NCI-H1930 (cell line): ENCODE measurements around the gene KRTAP21-2.
"Not testable (repeated sequence)": the region's sequence is repeated elsewhere in the genome, so short reads cannot be mapped to it uniquely, and the experiment has no call there.

Source experiments
- DNase-seq, 2 experiments: peaks; one replicate each; lab custom pipeline; 2025; lab: John Stamatoyannopoulos, UW

KRTAP21-2 gene

DNA sequence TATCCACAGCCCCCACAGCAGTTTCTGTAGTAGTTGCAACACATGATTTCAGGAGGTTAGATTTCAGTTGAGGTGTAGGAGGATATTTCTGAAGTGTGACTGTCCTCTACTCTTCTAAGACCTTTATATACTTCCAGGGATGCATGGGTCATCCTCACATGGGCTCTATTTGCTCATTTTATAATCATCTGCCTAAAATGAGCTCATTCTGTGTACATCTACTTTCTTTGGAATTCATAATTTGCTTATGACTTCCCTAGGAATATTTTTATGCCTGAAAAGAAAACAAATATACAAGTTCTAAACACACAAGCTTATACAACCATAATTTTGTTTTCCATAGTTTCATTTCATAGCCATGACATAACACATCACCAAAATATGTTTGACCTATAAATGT, at the start of gene KRTAP21-2:
Gene KRTAP21-2, minus strand, starts transcription at position 101 of the 400 bp plus-strand sequence. Its CDS starts 57 bp downstream, at position 44.
- DNase-seq = no peak

DNA sequence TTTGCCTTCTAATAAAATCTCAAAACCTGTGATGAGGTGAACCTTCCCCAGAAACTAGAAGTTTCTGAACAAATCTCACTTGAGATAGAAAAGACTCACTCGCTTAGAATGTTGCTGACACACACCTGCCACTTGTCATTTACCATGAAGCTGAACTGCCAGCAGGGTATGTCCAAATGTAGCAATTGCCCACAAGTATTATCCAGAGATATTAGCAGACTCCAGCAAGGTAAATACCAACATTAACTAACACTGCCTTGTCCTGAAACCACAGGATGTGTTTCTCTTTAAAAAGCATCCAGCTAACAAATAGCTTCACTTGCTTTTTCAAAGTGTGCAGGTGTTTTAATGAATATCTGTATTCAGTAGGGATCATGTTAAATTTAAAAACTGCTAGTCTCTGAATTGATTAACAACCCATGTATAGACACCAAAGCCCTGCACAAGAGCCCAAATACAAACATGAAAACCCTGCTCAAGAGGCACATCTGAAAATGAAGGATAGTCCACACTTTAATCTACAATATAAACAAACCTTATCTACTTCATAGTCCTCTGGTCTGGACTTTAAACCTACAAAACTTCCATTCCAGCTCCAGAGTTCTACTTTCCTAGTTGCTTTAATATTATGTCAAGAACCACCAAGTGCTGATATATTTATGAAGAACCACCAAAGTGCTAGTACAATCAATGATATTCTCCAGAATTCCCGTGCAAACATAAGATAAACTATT, 46.7 kb upstream of the KRTAP21-2 start:
- DNase-seq = no peak

DNA sequence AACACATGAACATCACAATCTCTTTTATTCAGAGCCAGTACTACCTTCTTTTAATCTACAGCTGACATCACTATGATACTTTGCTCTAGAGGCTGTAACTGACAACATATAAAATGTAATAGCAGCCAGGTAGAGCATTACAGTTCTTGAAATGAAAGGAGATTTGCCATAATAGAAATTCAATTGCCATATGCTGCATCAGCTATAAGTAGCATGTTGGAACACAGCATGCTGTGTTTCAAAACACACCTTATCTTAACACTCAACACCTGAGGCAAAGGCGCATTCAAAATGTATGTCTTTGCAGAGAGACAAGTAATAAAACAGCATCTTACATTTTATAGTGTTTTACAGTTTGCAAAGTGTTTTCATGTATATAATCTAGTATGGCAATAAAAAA, 32.2 kb upstream of the KRTAP21-2 start:
- DNase-seq = no peak

DNA sequence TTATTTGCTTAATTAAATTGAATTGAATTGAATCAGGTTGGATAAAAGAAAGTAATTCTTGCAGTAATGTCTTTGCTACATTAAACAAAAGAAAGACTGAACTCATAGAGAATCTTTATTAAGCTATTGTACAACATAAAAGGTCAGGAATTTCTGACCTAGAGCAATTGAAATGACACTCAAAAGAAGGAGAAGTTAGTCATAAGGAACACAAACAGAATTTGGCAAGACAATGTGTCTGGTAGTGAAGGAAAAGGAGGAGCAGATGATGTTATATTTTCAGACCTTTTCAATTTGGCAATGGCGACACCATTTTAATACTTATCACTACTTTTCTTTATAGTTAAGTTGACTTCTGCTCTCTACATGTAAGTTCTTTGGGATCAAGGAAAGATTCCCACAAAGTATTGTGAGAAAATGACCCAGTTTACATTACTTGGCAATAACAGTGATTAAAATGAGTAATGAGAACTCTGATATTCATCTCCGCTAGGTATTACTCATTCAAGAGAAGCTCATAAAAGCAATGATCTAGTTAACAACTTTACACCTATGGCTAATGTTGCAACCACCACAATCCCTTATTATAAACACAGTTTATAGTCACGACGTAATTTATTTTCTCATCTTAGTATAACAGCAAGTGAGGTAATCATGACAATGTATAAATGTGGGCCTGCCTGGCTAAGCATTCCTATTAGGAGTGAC, 22.8 kb upstream of the KRTAP21-2 start:
- DNase-seq = no peak

DNA sequence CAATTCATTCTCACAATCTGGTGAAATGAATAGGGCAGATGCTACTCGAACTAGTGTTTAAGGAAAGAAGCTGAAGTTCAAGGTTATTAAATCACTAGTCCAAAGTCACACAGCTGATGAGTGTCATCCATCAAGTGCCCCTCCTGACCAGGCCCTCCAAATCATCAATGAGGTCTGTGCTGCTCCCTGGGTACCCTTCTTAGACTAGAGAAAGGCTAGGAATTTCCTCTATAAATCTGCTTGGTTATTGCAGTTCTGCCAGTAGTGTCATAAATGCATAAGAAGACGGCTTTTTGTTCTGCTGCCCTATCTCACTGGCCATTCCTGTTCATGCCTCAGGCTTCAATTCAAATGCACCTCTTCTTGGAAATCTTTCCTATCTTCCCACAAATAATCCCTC, 13.7 kb upstream of the KRTAP21-2 start:
- no peak for DNase-seq

DNA sequence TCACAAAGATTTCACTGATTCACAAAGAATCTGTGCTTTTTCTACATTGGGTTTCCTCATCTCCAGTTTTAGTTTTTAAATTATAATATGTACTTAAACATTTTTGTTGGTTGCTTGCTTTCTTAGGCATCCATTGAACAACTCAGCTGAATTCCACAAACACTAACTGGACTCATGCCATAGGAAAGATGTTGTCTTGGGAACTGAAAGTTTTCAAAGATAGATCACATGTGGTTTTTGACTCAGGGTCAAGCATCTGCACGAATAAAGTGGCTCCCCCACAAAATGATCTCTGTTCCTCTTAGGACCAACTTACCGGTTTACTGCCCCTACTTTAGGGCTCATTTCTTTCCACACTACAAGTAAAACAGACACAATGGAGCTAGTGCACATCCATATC, 11.2 kb upstream of the KRTAP21-2 start:
- DNase-seq = no peak

DNA sequence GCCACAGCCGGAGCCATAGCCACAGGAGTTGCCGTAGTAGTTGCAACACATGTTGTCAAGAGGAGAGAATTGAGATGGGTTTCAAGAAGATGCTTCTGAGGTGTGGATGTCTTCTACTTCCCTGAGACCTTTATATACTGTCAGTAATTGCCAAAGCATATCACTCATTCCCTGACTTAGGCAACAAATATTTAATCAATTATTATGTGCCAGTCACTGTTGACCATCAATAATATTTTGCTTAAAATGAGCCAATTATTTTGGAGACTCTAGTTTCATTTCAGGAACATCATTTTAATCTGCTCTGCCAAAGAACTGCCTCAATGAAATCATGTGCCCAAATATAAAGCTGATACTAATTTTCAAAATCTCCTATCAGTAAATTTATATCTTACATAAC, 8.3 kb upstream of the KRTAP21-2 start, which contains the start of gene KRTAP21-1:
Gene KRTAP21-1, minus strand, starts transcription at position 101 of the 400 bp plus-strand sequence. Its CDS starts 50 bp downstream, at position 51.
- not testable (repeated sequence) for DNase-seq

DNA sequence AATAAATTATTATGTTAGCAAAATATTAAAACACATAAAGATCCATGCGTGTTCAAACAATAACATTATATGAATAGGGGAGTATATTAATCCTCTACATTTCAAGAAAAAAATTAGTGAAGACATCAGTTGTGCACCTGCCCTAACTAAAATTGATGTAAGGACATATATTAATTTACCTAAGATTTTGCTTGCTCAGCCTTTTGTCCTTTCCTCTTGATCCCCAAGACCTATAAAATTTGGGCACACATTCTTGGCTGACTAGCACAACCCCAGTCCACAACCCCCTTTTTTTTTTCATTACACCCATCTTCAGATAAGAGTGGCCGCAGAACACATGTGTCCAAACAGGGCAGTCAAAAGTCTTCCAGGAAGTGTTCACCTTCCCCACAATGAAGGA, 6.6 kb downstream of the KRTAP21-2 start:
- no peak for DNase-seq

DNA sequence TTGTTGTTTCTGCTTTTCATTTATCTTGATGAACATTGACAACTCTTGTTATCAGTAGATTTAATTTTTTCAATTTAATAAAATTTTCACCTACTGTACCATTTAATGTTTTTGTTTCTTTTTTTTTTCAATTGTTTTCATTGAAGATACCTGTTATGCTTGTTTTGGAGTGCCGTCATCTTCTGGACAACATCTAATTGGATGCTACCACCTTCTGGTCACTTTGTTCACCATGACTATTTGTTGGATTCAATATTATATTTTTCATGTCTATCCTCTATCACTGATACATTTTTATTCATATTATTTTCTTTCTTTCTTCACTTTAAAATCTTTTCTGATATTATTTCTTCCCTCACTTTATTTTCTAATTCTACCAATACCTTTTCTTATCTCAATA, 14.0 kb downstream of the KRTAP21-2 start:
- DNase-seq = no peak

DNA sequence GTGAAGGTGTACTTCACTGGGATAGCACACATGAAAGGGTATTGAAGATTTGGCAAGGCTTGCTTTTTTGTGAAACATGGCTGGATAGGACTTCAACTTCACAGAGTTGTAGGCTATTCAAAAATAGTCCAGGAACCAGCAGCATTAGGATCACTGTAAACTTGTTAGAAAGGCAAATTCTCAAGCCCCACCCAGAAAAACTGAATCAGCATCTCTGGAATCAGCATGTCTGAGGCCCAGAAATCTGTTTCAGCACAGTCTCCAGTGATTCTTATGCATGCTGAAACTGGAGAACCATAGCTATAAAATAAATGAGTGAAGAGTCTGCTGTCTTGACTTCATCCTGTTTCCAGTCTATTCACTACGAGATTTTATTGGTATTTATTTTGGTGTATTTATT, 20.3 kb downstream of the KRTAP21-2 start:
- no peak for DNase-seq

DNA sequence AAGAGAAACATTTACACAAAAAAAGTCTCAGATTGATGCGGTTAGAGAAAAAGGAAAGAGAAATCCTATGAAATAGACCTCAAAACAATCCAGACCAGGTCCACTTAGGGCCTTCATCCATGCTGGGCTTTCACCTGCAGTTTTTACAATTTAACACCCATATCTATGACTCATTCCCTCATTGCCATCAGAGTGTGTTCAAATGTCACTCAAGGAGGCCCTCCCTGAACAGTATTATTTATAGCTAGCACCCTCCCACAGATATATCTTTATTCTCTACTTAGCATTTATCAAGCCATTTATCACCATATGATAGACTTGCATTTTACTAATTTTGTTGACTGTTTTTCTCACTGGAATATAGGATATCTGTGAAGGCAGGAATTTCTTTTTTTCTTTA, 27.7 kb downstream of the KRTAP21-2 start:
- no peak for DNase-seq

DNA sequence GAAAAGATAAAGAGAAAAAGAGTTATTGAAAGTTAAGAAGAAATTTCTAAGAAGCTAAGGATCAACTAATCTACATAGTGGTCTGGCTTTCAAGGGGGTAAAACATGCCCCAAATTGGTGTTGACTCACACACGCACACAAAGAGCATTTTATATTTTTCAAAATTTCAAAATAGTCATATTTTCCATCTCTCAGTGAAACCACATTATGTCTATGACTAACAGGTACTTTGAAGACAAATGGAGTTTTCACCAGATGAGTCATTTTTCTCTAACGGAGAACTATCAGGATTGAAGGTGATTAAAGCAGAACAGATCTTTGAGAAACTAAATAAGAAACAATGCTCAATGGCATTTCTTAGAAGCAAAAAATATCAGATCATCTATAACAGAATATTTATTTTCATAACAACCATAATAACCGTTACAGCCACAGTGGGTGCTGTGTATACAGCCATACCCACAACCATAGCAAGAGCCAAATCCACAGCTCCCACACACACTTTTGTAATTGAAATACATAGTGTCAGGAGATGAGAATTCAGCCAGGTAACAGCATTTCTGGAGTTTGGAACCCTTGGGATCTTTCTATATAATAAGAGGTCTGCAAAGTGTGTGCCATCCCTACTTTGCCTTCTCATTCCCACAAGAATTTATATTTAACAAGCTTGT, 28.7 kb downstream of the KRTAP21-2 start, which contains the start of gene KRTAP21-3:
Gene KRTAP21-3, minus strand, starts transcription at position 539 of the 671 bp plus-strand sequence. Its CDS starts 18 bp downstream, at position 521.
- no peak for DNase-seq

DNA sequence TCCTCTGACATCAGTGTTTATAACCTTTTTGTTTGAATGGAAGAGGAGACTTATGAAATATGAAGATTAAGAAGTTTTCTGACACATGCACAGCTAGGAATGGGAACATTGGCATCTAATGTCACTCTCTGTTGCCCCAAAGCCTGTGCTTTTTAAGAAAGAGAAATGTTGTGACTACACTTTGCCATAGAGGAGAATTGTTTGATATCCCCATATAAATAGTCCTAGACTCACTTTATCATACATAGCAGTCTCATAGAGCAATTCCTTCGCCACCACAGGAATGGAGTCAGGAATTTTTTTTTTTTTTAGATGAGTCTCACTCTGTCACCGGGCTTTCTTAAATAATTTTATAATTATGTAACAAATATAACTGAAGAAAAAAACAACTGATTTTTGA, 30.0 kb downstream of the KRTAP21-2 start:
- DNase-seq = no peak

DNA sequence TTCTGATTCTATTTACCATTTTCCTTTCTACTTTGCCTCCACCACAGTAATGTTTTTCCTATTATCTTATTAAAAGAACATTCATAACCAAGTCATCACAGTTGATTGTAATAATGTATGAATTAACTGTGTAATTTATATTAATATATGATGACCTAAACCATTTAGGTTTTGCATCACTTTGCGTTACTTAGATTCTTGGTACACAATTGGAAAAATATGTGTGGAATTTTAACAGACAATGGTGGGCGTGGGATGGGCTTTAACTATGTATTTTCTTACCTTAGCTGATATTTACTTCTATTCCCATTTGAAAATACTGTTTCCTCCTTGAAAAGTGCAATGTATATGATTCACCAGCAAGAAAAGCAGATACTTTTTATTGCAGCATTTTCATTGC, 32.1 kb downstream of the KRTAP21-2 start:
- DNase-seq = no peak

DNA sequence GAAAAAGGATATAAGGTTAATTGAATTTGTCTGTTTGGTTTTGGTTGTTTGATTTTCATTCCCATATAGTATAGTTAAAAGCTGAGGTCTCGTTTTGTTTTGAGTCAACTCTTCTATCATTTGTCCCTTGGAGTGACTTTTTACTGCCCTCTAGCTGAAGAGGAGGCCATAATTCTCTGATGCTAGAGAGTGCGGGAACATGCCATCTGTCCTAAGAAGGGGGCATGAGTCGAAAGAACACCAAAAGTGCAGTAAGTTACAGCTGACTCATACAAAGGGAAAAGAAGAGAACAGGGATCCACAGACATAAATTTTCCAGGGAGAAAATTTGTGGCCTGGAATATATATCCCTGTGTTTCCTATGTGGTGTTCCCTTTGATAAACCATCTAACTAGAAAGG, 32.6 kb downstream of the KRTAP21-2 start:
- DNase-seq = no peak

DNA sequence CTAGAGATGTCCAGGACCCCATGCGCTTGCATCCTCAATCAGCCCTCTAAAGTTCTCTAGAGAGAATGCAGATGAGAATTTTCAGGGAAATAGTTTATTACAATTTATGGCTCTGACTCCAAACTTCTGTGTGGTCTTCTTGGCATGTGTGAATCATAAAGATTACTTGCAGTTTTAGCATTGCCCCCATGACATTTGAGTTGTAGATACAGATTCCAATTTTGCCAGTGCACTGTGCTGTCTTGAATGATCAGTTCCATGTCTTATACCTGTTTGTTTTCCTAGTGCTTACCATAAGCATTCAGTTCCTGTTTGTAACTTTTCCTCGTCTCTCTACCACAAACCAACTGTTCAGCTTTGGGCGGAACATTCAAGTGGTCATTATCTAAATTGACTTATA, 33.3 kb downstream of the KRTAP21-2 start:
- DNase-seq = no peak

DNA sequence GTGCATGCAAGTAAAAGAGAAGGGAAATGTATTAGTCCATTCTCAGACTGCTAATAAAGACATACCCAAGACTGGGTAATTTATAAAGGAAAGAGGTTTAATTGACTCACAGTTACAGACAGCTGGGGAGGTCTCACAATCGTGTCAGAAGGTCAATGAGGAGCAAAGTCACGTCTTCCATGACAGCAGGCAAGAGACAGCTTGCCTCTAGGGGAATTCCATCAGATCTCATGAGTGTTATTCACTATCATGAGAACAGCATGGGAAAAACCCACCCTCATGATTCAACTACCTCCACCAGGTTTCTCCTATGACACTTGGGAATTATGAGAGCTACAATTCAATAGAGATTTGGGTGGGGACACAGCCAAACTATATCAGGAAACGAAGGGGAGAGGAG, 36.6 kb downstream of the KRTAP21-2 start:
- DNase-seq = no peak

DNA sequence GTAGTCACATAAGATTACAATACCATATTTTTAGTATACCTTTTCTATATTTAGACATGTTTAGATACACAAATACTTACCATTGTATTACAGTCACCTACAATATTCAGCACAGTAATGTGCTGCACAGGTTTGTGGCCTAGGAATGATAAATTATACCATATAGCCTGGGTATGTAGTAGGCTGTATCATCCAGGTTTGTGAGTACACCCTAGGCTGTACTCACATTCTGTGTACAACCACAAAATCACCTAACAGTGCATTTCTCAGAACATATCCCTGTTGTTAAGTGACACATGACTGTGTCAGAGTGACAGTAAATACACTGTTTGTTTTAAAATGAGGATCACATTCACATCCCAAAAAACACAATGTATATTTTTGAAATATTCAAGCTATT, 39.6 kb downstream of the KRTAP21-2 start:
- DNase-seq = no peak
